Breast epithelium (tissue), 4 donors: Measurements from ENCODE around the gene FOXRED2. TPM values are rescaled to one million over a fixed set of nuclear protein-coding genes. Genes with fewer than 3 reads are reported as not detected.
A peak's percentile ranks its signal among the peaks of the same experiment; 100 is the strongest.

Experiments
- DNase-seq, 2 donors: peaks; one replicate each; pipeline ENCODE4 v3.0.0-alpha.2; 2019; ENCODE audit warnings: low spot score in 2 of 2
- H3K27ac ChIP-seq, 2 donors: fragments of 200-600 bp; sonication (generic) in 1 of 2; one replicate each; pipeline ENCODE4 v1.5.1; 2016 to 2019; ENCODE audit warnings: mild to moderate bottlenecking in 1 of 2
- H3K27me3 ChIP-seq, 2 donors: fragments of 200-600 bp; sonication (generic) in 1 of 2; one replicate each; pipeline versions ENCODE4 v1.5.1 to v1.6.0; 2017 to 2019; ENCODE audit warnings: control low read depth in 1 of 2, mild to moderate bottlenecking in 1 of 2
- H3K36me3 ChIP-seq: fragments of 200-600 bp; one replicate; pipeline ENCODE4 v1.5.1; 2019
- H3K4me1 ChIP-seq, 2 donors: fragments of 200-600 bp; sonication (generic); one replicate each; pipeline ENCODE4 v1.5.1; 2016 to 2019; ENCODE audit warnings: control low read depth in 1 of 2
- H3K4me3 ChIP-seq, 3 donors: fragments of 200-600 bp; sonication (generic); 1 replicate in 2 of 3; 2 replicates in 1 of 3; pipeline ENCODE4 v1.5.1; 2016 to 2019; ENCODE audit warnings: mild to moderate bottlenecking in 3 of 3, moderate library complexity in 2 of 3
- H3K9me3 ChIP-seq, 2 donors: fragments of 200-600 bp; sonication (generic) in 1 of 2; one replicate each; pipeline ENCODE4 v1.5.1; 2016 to 2019; ENCODE audit warnings: control low read depth in 1 of 2
- POLR2A ChIP-seq: fragments of 450-650 bp; IDR thresholded peaks from one replicate; pipeline ENCODE4 v1.6.1; 2016; ENCODE audit warnings: antibody characterized with exemption, mild to moderate bottlenecking, moderate library complexity
- POLR2AphosphoS5 ChIP-seq, 3 donors: sonication (generic); formaldehyde crosslinking; IDR thresholded peaks; one replicate each; pipeline ENCODE4 v1.6.1; 2017; ENCODE audit warnings: antibody characterized with exemption in 3 of 3
- intact Hi-C: fragments of 100-400 bp; cut with DNase I; formaldehyde crosslinking; loops from one replicate; pipeline ENCODE4 v1.15.1; 2023; ENCODE audit warnings: low total_unique reads
- total RNA-seq, 3 donors: library from RNA; depleted of rRNA; stranded (reverse); fragments of >200 nt; gene quantifications; one replicate each; pipeline ENCODE4 v1.1.0, GENCODE V29; 2016
- TF ChIP-seq, protein P1 (sequence below), 3 donors: fragments of 450-650 bp; IDR thresholded peaks; one replicate each; pipeline ENCODE4 v1.5.1; 2016 to 2017; ENCODE audit warnings: antibody characterized with exemption in 3 of 3, mild to moderate bottlenecking in 3 of 3, moderate library complexity in 3 of 3

FOXRED2 gene
- total RNA-seq, 3 donors from 2014 or later = 4.9 to 9.9 (median 6.1) TPM

- no peak for TF ChIP-seq POLR2AphosphoS5 (IDR thresholded peaks at IDR 0.05)
- TF ChIP-seq POLR2A = no peak
- H3K36me3 ChIP-seq = no peaks in the 10 kb centered on the region
- H3K27me3 ChIP-seq = no peaks in the 10 kb centered on the region
- H3K4me3 ChIP-seq = no peak overlapping the region
- H3K27ac ChIP-seq = peak overlapping the region in 1 of 2 donors; percentile 33
- peaks cover 0 to 3% of the 10 kb centered on the region in 2 donors for H3K4me1 ChIP-seq
- no peak for DNase-seq
- H3K9me3 ChIP-seq = no peaks in the 10 kb centered on the region
- intact Hi-C loops = no loop called here
These were observed 66.3 kb downstream of the FOXRED2 start for GRCh38 chr22:36440429-36441002.

DNA sequence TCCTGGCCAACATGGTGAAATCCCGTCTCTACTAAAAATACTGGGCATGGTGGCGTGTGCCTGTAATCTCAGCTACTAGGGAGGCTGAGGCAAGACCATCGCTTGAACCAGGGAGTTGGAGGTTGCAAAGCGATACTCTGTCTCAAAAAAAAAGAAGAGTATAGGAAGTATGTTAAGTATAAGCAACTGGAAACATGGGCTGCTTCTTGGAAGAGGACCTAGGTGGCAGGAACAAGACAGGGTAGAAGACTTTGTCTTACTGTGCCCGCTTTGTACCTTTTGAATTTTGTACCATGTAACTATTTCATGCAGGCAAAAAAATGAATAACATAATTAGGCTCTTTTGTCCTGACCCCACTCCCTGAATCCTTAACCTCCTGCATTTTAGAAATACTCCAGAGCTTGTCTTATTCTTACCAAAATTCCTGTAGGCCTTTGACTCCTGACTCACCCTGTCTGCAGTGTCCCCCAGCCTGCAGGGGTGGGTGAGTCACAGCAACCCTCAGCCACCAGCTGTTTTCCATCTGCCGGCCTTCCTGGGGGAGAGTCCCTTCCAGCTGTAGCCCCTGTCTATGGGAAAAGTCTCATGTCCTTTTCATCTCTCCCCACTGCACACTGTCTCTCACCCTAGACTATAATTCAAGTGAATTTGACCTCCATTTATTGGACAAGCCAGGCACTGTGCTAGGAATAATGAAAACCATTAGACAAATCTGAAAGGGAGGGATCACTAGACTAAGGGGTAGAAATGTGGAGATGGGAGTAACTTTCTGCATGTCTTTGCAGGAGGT is 67.2 kb downstream of the FOXRED2 start:
- H3K4me1 ChIP-seq = peaks cover 0 to 3% of the 10 kb centered on the region in 2 donors
- no peaks in the 10 kb centered on the region for H3K27me3 ChIP-seq
- H3K9me3 ChIP-seq = no peaks in the 10 kb centered on the region
- no peak for DNase-seq
- peak overlapping the region; percentile 1 to 33 for H3K27ac ChIP-seq
- H3K36me3 ChIP-seq = no peaks in the 10 kb centered on the region
- no peak overlapping the region for H3K4me3 ChIP-seq
- TF ChIP-seq, protein P1, sequence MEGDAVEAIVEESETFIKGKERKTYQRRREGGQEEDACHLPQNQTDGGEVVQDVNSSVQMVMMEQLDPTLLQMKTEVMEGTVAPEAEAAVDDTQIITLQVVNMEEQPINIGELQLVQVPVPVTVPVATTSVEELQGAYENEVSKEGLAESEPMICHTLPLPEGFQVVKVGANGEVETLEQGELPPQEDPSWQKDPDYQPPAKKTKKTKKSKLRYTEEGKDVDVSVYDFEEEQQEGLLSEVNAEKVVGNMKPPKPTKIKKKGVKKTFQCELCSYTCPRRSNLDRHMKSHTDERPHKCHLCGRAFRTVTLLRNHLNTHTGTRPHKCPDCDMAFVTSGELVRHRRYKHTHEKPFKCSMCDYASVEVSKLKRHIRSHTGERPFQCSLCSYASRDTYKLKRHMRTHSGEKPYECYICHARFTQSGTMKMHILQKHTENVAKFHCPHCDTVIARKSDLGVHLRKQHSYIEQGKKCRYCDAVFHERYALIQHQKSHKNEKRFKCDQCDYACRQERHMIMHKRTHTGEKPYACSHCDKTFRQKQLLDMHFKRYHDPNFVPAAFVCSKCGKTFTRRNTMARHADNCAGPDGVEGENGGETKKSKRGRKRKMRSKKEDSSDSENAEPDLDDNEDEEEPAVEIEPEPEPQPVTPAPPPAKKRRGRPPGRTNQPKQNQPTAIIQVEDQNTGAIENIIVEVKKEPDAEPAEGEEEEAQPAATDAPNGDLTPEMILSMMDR (IDR thresholded peaks at IDR 0.05) = no peak
- TF ChIP-seq POLR2A (no peak), POLR2AphosphoS5 (IDR thresholded peaks at IDR 0.05) (peak in 2 of 3 donors; percentile 32 to 44)
- intact Hi-C loops = no loop called here

Other genes with a start within 250 kb of the FOXRED2 start
- gene MYH9, start 119.1 kb downstream of the FOXRED2 start, total RNA-seq = 100 to 1,000 TPM; 169 to 392 (median 268) TPM
- 10 to 100 TPM; 52.3 to 71.1 (median 58.1) TPM for gene TXN2, start 25.4 kb downstream of the FOXRED2 start, total RNA-seq
- 100 to 1,000 TPM; 291 to 419 (median 301) TPM for gene EIF3D, start 22.1 kb upstream of the FOXRED2 start, total RNA-seq
- gene CACNG2, start 196.7 kb upstream of the FOXRED2 start, total RNA-seq = not detected